Measurements from ENCODE around the gene RIBC2. TPM values are rescaled to one million over a fixed set of nuclear protein-coding genes. Genes with fewer than 3 reads are reported as not detected.

RIBC2 gene
- total RNA-seq, 4 donors from 2014 or later = not detected

DNA sequence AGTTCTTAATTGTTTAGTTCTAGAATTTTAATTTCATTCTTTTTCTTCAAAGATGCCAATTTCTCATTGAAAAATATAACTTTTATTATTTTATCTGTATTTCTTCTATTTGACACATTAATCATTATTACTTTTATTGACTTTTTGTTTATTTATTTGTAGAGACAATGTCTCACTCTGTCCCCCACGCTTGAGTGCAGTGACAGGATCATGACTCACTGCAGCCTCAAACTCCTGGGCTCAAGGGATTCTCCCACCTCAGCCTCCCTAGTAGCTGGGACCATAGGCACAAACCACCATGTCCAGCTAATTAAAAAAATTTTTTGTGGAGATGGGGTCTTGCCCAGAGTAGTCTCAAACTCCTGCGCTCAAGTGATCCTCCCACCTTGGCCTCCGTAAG is 58.9 kb downstream of the RIBC2 start:
- TF ChIP-seq, protein P1, sequence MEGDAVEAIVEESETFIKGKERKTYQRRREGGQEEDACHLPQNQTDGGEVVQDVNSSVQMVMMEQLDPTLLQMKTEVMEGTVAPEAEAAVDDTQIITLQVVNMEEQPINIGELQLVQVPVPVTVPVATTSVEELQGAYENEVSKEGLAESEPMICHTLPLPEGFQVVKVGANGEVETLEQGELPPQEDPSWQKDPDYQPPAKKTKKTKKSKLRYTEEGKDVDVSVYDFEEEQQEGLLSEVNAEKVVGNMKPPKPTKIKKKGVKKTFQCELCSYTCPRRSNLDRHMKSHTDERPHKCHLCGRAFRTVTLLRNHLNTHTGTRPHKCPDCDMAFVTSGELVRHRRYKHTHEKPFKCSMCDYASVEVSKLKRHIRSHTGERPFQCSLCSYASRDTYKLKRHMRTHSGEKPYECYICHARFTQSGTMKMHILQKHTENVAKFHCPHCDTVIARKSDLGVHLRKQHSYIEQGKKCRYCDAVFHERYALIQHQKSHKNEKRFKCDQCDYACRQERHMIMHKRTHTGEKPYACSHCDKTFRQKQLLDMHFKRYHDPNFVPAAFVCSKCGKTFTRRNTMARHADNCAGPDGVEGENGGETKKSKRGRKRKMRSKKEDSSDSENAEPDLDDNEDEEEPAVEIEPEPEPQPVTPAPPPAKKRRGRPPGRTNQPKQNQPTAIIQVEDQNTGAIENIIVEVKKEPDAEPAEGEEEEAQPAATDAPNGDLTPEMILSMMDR (IDR thresholded peaks at IDR 0.05; ENCODE audit: low read depth) = no peak

DNA sequence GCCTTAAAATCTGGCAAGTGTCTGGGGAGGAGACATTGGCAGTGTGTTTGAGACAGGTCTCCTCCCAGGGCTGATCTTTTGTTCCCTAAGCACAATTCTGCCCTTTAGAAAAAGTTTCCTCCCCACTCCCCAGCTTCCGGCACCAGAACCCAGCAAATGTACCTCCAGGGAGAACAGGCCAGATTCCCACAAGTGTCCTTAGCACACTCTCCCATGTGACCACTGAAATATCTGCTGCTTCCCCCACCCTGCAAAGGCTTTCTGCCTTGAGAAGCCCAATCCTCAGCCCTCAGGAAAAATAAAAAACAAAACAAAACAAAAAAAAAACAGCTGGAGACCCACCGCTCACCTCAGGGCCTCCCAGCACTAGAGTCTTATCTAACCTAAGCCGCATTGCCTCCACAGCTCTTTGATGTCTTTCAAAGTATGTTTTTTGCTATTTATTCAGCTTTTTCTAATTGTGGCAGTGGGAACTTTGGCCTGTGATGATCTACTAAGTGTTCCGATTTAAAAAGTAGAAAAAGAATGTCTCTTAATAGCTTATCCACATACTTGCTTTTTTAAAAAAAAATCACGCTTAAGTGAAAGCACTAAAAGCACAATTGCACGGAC is 60.2 kb downstream of the RIBC2 start:
- TF ChIP-seq, protein P1 (IDR thresholded peaks at IDR 0.05; ENCODE audit: low read depth) = no peak

DNA sequence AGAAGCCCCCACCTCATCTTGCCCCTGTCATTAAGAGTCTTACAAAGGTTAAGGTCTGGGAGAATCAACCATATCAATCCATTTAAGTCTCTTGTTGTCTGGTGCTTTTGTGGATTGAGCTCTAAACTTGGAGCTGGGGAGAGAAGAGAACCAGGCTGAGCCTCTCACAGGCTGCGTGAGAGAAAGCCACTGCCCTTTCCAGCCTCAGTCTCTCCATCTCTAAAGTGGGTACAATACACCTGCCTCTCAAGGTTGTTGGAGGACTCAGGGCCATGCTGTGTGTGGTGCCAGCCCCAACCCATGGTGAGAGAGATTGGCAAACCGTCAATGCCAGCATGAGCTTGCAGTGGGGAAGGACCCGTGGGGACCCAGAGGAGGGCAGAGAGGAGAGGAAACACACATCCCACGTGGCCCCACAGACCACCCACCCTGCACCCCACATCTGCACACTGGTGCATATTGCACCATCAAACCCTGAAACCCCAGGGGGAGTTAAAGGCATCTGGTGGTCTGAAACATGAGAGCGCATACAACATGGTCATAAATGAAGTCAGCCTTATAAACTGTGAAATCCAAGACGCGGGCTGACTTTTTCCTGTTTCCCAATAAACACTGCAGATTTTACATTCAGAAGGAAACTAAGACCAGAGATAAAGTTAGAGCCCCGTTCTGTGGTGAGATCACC is 61.7 kb downstream of the RIBC2 start:
- TF ChIP-seq, protein P1 (IDR thresholded peaks at IDR 0.05; ENCODE audit: low read depth) = no peak

DNA sequence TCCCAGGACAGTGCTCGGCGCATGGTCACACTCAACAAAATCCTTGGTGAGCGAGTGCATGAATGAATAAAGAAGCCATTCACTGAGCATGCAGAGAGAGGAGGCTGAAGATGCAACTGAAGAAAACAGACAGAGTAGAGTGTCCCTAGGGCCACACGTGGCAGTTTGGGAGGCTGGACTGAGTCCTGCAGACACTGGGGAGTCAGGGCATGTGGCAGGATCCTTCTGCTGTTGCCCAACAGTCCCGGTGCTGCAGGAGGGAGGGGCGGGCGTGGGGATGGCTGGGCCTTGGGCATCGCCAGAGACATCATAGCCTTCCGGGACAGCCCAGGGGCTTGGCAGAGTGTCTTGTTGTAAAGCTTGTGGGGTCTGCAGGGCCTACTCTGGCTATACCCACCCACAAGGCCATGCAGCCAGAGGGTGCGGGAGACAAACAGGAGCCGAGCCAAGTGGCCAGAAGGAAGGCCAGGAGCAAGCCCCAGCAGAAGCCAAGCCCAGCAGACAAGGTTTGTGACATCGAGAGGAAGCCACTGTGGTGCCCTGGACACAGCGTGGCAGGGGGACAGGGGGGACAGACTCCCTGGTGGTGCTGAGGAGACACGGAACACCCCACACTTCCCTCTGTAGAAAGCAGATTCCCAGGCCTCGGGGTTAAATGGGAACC is 62.5 kb downstream of the RIBC2 start:
- TF ChIP-seq, protein P1 (IDR thresholded peaks at IDR 0.05; ENCODE audit: low read depth) = no peak

DNA sequence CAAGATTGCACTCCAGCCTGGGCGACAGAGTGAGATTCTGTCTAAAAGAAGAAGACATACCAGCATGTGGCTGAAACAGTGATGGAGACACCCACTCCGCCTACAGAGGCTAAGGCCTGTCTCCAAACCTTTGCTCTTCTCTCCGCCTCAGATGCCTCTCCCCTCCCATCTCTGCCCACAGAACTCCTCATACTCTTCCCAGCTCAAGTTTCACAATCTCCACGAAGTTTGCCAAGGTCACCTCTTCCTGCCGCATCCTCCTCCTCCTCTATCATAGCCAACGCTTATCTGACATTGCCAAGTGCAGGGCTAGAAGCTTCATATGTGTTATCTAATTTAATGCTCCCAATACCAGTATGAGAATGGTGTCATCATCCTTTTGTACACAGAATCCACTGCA is 63.3 kb downstream of the RIBC2 start:
- TF ChIP-seq, protein P1 (IDR thresholded peaks at IDR 0.05; ENCODE audit: low read depth) = no peak

DNA sequence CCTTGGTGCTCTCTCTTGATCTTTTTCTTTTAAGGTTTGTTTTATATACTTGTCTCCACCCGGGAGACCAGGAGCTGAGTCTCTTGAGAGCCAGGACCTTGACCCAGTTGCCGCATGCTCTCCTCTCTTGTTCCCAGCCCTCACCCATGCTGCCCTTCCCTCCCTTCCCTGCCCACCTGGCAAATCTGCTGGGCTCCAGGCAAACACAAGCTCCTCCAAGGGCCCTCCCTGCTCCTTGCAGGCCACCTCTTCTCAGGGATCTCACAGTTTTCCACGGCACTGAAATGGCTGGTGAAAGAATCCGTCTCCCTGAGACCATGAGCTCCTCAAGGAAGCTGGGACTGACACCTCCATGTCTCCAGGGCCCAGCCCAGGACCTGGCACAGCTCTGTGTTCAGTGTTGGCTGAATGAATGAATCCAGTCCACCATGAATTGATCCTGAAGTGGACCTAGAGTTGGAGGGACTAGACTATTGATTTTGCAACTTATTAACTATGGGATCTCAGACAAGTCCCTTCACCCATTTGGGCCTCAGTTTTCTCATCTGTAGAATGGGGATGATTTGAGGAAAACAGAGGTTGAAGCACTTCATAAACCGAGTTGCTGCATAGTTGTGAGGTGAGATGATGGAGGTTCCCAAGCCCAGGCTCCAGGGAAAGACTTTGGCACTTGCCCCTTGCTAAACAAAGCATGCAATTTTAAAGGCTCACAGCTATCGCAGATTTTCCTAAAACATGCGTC is 64.0 kb downstream of the RIBC2 start:
- TF ChIP-seq, protein P1 (IDR thresholded peaks at IDR 0.05; ENCODE audit: low read depth) = no peak

All from subcutaneous adipose tissue (tissue), 4 donors.